Measurements from ENCODE around the gene RPTOR.

RPTOR gene

DNA sequence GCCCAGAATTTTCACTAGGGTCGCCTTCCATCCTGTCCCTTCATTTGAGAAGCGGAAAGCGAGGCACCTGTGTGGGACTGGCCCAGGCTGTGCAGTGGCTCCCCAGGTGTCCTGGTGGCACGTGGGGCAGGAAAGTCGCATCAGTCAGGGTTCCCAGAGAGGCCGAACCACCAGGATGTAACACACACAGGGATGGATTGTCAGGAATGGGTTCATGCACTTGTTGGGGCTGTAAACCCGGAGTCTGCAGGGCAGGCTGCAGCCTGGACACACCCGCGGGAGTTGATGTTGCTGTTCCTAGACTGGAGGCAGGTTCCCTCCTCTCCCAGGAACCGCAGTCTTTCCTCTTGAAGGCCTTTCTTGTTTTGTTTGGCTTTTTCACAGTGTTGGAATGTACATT lies 30.7 kb upstream of the RPTOR start:
- TF ChIP-seq, protein P1, sequence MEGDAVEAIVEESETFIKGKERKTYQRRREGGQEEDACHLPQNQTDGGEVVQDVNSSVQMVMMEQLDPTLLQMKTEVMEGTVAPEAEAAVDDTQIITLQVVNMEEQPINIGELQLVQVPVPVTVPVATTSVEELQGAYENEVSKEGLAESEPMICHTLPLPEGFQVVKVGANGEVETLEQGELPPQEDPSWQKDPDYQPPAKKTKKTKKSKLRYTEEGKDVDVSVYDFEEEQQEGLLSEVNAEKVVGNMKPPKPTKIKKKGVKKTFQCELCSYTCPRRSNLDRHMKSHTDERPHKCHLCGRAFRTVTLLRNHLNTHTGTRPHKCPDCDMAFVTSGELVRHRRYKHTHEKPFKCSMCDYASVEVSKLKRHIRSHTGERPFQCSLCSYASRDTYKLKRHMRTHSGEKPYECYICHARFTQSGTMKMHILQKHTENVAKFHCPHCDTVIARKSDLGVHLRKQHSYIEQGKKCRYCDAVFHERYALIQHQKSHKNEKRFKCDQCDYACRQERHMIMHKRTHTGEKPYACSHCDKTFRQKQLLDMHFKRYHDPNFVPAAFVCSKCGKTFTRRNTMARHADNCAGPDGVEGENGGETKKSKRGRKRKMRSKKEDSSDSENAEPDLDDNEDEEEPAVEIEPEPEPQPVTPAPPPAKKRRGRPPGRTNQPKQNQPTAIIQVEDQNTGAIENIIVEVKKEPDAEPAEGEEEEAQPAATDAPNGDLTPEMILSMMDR (IDR thresholded peaks at IDR 0.05; ENCODE audit: low read depth, low read length, missing control alignments): no peak
- no peak overlapping the region for H3K4me3 ChIP-seq (ENCODE audit: low read depth, low read length)

DNA sequence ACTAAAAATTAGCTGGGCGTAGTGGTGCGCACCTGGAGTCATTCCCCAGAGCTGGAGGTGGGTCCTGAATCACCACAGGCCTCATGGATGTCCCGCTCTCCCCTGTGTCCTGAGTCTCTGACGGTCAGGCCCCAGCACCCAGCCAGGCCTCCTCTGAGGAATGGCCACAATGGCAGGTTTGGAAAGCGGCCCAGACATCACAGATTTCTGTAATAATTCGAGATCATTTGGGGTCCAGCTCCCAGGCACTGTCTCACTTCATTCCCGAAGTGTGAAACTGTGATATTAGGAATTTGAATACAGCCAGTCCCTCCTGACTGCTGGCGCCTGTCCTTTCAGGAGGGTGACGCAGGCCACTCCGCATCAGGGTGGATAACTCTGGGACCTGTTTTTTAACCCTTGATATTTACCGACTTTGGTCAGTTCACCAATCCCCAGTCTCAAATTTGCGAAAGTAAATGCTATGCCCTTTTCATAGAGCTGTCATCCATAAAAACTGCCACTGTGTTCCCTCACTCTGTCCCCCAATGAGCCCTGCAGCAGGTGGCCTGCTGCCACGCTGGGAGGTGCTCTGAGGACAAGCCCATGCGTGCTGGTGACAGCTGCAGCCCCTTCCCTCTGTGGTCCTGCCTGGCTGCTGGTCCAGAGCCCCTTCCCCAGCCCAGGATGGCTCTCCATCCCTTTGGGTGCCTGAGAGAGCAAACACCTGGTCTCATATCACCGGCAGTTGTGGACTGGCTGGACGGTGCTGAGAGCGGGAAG lies 28.3 kb upstream of the RPTOR start:
- TF ChIP-seq, protein P1 (IDR thresholded peaks at IDR 0.05; ENCODE audit: low read depth, low read length, missing control alignments): no peak
- DNase-seq (ENCODE audit: low read depth): no peak
- H3K4me3 ChIP-seq (ENCODE audit: low read depth, low read length): no peak overlapping the region

More for the DNA sequence above, 30.7 kb upstream of the RPTOR start:
- no peak for DNase-seq (ENCODE audit: low read depth)

DNA sequence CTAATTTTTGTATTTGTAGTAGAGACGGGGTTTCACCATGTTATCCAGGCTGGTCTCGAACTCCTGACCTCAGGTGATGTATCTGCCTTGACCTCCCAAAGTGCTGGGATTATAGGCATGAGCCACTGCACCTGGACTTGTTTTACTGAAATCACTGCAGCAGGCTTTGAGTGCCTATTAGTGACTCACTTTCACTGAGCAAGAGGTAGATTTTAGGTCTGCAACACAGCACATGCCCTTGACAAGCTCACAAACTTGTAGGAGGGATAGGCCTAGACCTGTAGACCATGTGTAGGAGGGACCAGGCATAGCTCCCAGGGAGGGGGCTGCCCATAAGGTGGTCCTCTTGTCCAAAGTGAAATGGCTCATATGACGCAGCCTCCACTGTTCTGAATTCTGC lies 27.0 kb upstream of the RPTOR start:
- no peak overlapping the region for H3K4me3 ChIP-seq (ENCODE audit: low read depth, low read length)
- no peak for DNase-seq (ENCODE audit: low read depth)
- TF ChIP-seq, protein P1 (IDR thresholded peaks at IDR 0.05; ENCODE audit: low read depth, low read length, missing control alignments): no peak

DNA sequence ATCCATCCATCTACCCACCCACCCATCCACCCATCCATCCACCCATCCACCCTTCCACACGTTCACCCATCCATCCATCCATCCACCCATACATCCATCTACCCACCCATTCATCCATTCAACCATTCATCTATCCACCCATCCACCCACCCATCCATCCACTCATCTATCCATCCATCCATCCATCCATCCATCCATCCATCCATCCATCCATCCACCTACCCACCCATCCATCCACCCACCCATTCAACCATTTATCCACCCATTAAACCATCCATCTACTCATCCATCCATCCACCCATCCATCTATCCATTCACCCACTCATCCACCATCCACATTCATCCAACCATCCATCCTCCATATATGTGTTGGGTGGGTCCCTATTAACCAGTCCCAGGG lies 26.2 kb upstream of the RPTOR start:
- TF ChIP-seq, protein P1 (IDR thresholded peaks at IDR 0.05; ENCODE audit: low read depth, low read length, missing control alignments): no peak
- no peak for DNase-seq (ENCODE audit: low read depth)

DNA sequence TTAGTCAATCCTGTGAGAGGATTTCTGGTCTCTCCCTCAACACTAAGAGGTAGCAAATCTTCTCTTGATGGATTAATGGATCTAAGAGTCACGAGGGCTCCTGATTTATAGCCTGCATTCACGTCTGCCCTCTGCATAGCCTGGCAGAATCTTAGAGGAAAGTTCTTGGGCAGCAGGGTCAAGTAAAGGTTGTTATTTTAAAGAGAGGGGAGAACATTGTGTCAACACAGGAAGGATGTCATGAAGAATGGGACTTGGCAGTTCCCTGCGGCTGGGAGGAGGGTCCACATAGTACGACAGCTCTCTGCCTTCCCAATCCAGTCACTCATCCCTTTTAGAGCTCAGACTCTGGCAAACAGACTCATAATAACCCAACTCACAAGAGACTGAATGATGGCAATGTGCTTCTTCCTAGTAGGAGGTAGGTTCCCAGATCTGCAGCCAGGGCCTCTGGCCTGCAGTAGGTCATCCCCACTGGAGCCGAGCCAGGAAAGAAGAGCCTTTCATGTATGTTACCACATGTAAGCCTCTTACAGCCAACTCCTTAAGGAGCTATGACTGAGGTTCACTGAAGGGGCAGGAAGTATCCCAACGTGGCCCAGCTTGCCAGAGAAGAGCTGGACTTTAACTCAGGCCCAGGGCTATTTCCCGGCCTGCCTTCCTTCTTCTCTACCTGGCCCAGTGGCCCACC lies 25.4 kb upstream of the RPTOR start:
- no peak for DNase-seq (ENCODE audit: low read depth)
- no peak overlapping the region for H3K4me3 ChIP-seq (ENCODE audit: low read depth, low read length)
- TF ChIP-seq, protein P1 (IDR thresholded peaks at IDR 0.05; ENCODE audit: low read depth, low read length, missing control alignments): no peak

More for the DNA sequence above, 26.2 kb upstream of the RPTOR start:
- no peak overlapping the region for H3K4me3 ChIP-seq (ENCODE audit: low read depth, low read length)

DNA sequence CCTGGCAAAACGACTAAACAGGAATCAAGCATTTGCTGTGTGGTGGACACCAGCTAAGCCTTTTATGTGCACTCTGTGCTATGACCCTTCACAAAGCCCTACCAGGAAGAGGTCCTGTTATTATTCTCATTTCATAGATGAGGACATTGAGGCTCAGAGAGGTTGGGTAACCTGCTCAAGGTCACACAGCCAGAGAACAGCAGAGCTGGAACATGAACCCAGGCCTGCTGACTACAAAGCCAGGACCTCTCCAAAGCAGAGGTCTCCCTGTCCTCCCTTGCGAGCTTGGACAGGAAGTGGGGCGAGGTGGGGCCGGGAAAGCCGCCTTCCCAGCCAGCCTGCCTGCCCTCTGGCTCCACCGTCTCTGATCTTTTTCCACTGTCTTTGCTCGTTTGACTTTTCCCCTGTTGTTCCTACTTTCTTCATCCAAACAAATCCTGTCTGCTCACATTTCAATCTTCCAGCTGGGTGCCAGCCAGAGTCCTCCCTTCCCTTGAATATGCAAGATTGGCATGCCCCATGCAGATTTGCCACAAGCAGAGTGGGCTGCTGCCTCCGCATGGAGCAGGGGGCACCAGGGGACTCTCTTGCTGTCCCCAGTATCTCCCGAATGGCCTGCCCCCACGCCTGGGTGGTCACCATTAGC lies 23.7 kb upstream of the RPTOR start:
- TF ChIP-seq, protein P1 (IDR thresholded peaks at IDR 0.05; ENCODE audit: low read depth, low read length, missing control alignments): no peak
- no peak for DNase-seq (ENCODE audit: low read depth)
- H3K4me3 ChIP-seq (ENCODE audit: low read depth, low read length): no peak overlapping the region

Data from GM12864 (cell line).